Skeletal muscle tissue (tissue), 4 donors: ENCODE results near the gene CMSS1. TPM values are rescaled to one million over a fixed set of nuclear protein-coding genes. Genes with fewer than 3 reads are reported as not detected.
A peak's percentile ranks its signal among the peaks of the same experiment; 100 is the strongest.

Experiments
- H3K27ac ChIP-seq: one replicate; pipeline ENCODE4 v1.7.0; 2013; ENCODE audit warnings: mild to moderate bottlenecking, low read depth, low read length, inconsistent platforms
- H3K27me3 ChIP-seq, 3 donors: one replicate each; pipeline ENCODE4 v1.7.0; 2013; ENCODE audit warnings: low read length in 3 of 3; ENCODE audit not compliant: control insufficient read depth in 3 of 3, insufficient read depth in 3 of 3
- H3K36me3 ChIP-seq, 3 donors: one replicate each; pipeline ENCODE4 v1.7.0; 2013; ENCODE audit warnings: low read length in 3 of 3; ENCODE audit not compliant: control insufficient read depth in 3 of 3, insufficient read depth in 3 of 3
- H3K4me1 ChIP-seq, 3 donors: one replicate each; pipeline ENCODE4 v1.7.0; 2013; ENCODE audit warnings: low read length in 3 of 3, mild to moderate bottlenecking in 3 of 3; ENCODE audit not compliant: control insufficient read depth in 3 of 3, insufficient read depth in 3 of 3
- H3K4me3 ChIP-seq, 3 donors: one replicate each; pipeline ENCODE4 v1.7.0; 2013; ENCODE audit warnings: low read length in 3 of 3
- H3K9ac ChIP-seq, 3 donors: one replicate each; pipeline ENCODE4 v1.7.0; 2013; ENCODE audit warnings: low read length in 3 of 3, mild to moderate bottlenecking in 3 of 3, moderate library complexity in 2 of 3, low read depth in 1 of 3
- H3K9me3 ChIP-seq, 3 donors: one replicate each; pipeline ENCODE4 v1.7.0; 2013; ENCODE audit warnings: low read length in 3 of 3; ENCODE audit not compliant: control insufficient read depth in 3 of 3
- total RNA-seq: library from RNA; depleted of rRNA; stranded (reverse); fragments of >200 nt; gene quantifications from one replicate; pipeline ENCODE4 v1.2.3, GENCODE V29; 2014
- donor health status: Osteomylitis.

The CMSS1 gene
- total RNA-seq, 1 donor from 2014 or later, result 8.4 TPM

DNA sequence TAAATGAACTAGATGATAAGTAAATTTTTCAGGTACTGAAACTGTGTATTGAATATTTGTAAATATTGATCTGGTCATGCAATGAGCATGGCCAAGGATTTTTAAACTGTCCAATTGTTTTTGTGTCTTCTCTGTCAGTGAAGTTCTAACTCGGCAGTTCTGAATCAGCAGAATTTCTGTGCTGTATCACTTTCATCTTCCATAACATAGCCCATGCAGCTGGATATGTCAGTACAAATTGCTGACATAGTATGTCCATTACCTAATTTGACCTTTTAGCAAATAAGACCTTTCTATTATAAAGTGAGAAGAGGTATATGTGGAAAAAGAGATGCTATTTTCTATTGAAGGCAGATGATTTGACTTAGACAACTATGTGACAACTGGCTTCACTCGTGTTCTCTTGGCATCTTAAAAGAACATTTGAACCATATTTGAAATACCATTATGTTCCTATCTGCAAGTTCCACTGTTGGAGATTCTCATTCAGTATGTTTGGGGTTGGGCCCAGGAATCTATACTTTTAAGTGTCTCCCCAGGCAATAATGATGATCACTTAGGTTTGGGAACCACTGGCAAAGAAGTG, 90.4 kb downstream of the CMSS1 start:
- Histone ChIP-seq H3K9me3 (no peaks in the 10 kb centered on the region), H3K27ac (peak overlapping the region; percentile 58), H3K27me3 (no peaks in the 10 kb centered on the region)

DNA sequence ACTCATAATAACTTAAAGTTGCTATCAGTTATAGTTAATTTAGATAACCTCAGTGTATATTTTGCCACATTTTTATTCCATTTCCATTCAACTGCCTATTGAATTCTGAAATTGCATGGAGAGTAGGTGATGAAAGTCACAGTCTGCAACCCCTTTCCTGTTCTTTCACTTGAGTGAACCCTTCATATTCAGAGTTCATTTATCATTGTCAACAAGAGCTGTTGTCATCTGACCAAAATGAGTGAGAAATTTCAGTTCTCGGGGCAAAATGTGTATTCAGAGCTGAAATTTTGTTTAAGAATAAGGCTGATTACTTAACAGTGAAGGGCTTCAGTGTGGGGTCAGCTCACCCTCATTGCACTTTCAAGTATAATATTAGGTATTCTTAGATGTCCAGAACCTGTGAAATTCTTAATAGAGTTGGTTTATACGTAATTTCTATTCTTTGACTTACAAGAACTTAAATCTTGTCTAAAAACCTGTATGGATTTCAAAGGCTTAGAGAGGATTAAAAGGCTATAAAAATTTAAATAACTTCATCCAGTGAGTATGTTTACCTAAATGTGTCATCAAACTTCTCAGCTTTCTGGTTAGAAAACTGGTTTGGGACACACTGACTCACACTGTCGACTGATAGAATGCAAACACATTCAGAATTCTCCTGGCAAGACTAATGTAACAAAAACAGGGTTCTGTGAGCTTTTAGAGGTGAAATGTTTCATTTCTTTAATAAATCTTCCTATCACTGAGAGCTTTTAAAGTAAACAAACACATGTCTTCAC, 92.2 kb downstream of the CMSS1 start:
- H3K9ac ChIP-seq, result no peak overlapping the region
- peaks cover 11 to 13% (median 12%) of the 10 kb centered on the region in 3 donors for H3K4me1 ChIP-seq
- no peaks in the 10 kb centered on the region for H3K27me3 ChIP-seq
- H3K9me3 ChIP-seq, result no peaks in the 10 kb centered on the region
- H3K4me3 ChIP-seq, result no peak overlapping the region
- peaks cover 0 to 5% (median 3%) of the 10 kb centered on the region in 3 donors for H3K36me3 ChIP-seq
- H3K27ac ChIP-seq, result no peak overlapping the region

More for the DNA sequence above, 90.4 kb downstream of the CMSS1 start:
- peaks cover 0 to 8% (median 3%) of the 10 kb centered on the region in 3 donors for H3K36me3 ChIP-seq
- peaks cover 11 to 13% (median 12%) of the 10 kb centered on the region in 3 donors for H3K4me1 ChIP-seq
- no peak overlapping the region for H3K9ac ChIP-seq
- no peak overlapping the region for H3K4me3 ChIP-seq

DNA sequence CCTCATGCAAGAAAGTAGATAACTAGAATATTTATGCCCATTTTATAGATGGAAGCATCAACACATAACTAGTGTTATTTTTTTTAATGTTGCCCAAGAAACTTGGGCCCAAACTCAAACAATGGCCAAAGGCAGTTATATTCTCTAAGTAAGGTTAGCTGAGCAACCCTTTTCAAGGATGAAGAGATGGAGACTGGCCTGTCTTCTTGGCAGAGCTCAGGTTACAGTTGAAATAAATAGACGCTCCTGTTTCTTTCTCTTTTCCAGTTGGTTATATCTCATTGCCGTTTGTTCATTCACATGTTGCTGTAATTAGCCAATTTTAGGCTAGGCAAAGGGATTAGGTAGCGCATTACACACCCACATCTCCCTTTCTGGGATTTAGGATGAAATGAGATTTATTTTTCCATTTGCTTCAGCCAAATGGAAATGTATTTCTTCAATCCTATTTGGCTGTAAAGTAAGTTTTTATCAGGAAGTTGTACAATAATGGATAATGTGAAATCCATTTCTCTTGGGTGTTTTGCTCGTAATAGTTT, 93.2 kb downstream of the CMSS1 start:
- Histone ChIP-seq H3K9ac (no peak overlapping the region), H3K4me1 (peaks cover 11 to 13% (median 12%) of the 10 kb centered on the region in 3 donors), H3K36me3 (peaks cover 0 to under 1% (median 0%) of the 10 kb centered on the region in 3 donors), H3K27me3 (no peaks in the 10 kb centered on the region), H3K27ac (no peak overlapping the region), H3K4me3 (no peak overlapping the region), H3K9me3 (no peaks in the 10 kb centered on the region)

DNA sequence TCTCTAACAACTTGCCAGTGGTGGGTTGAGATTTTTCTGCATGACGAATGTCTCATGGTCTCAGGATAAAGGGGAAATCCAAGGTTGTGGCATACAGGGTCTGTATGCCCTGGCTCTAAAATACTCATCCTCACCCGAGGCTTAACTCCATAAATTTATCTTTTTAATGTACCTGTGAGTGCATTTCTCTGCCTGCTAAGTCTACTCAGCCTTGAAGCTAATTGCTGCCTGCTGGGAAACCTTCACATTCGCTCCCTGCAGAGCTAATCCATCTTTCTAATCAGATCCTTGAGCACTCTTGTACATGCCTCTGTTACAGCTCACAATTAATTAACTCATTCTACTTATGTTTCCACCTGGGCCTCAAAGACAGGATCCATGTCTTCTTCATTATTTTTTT, 93.8 kb downstream of the CMSS1 start:
- Histone ChIP-seq H3K27ac (no peak overlapping the region), H3K4me3 (no peak overlapping the region), H3K27me3 (no peaks in the 10 kb centered on the region), H3K9ac (no peak overlapping the region), H3K4me1 (peaks cover 11 to 13% (median 12%) of the 10 kb centered on the region in 3 donors), H3K36me3 (peaks cover 0 to 4% (median under 1%) of the 10 kb centered on the region in 3 donors), H3K9me3 (no peaks in the 10 kb centered on the region)

DNA sequence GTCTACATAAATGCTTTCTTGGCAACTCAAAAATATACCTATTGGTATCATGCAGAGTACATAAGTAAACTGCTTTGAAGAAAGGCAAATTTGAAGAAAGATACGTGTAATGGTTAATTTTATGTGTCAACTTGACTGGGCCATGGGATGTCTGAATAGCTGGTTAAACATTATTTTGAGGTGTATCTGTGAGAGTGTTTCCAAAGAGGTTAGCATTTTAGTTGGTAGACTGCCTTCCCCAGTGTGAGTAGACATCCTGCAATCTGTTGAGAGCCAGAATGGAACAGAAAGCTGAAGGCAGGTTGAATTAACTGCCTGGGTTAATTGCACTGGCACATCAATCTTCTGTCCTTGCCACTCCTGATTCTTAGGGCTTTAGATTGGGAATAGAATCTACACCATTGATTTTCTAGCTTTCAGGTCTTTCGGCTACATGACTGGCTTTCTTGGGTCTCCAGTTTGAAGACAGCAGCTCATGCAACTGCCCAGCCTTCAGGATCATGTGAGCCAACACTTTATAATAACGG, 98.3 kb downstream of the CMSS1 start:
- H3K4me1 ChIP-seq, result peaks cover 8 to 14% (median 9%) of the 10 kb centered on the region in 3 donors
- H3K27ac ChIP-seq, result no peak overlapping the region
- H3K9me3 ChIP-seq, result no peaks in the 10 kb centered on the region
- peaks cover 0 to 7% (median 3%) of the 10 kb centered on the region in 3 donors for H3K36me3 ChIP-seq
- H3K4me3 ChIP-seq, result no peak overlapping the region
- H3K27me3 ChIP-seq, result no peaks in the 10 kb centered on the region
- H3K9ac ChIP-seq, result no peak overlapping the region

DNA sequence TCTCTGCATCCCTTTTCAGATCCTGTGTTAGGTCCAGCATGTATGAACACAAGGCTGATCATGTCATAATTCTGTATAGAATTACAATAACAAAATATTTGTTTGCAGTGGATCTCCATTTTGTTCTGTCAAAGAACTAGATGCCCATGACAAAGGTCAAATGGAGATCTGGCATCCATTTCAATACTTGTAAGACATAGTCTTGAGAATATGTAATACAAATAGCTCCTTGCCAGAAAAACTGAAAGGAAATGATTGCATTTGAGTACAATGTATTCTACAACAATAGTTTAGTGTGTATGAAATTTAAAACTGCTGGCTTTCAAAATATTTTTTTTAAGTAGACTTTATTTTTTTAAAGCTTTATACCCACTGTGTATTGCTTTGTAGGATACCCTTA, 101.1 kb downstream of the CMSS1 start:
- Histone ChIP-seq H3K9ac (no peak overlapping the region), H3K4me1 (peaks cover 14 to 19% (median 18%) of the 10 kb centered on the region in 3 donors), H3K4me3 (no peak overlapping the region), H3K9me3 (no peaks in the 10 kb centered on the region), H3K36me3 (peaks cover 3 to 11% (median 6%) of the 10 kb centered on the region in 3 donors), H3K27me3 (no peaks in the 10 kb centered on the region), H3K27ac (no peak overlapping the region)

DNA sequence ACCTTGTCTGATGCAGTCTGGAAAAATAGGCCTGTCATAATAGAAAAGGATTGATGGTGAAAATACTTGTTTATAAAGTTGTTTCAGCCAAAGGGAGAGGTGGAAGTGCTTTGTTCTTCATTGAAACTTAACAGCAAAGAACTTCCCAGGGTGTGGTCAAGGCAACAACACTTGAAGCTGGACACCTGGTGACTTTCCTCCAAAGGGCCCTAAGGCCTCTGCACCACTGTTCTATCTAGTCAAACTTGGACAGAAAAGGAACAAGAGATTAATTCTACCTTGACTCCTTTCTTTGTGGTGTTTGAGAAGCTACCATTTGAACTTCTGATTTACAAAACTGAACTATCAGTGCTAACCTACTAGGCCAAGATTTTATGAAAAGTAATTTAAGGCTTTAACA, 102.0 kb downstream of the CMSS1 start:
- H3K27ac ChIP-seq, result peak overlapping the region; percentile 17
- no peaks in the 10 kb centered on the region for H3K9me3 ChIP-seq
- no peak overlapping the region for H3K9ac ChIP-seq
- H3K36me3 ChIP-seq, result peaks cover 9 to 11% (median 9%) of the 10 kb centered on the region in 3 donors
- no peaks in the 10 kb centered on the region for H3K27me3 ChIP-seq
- H3K4me3 ChIP-seq, result no peak overlapping the region
- H3K4me1 ChIP-seq, result peaks cover 14 to 19% (median 18%) of the 10 kb centered on the region in 3 donors

DNA sequence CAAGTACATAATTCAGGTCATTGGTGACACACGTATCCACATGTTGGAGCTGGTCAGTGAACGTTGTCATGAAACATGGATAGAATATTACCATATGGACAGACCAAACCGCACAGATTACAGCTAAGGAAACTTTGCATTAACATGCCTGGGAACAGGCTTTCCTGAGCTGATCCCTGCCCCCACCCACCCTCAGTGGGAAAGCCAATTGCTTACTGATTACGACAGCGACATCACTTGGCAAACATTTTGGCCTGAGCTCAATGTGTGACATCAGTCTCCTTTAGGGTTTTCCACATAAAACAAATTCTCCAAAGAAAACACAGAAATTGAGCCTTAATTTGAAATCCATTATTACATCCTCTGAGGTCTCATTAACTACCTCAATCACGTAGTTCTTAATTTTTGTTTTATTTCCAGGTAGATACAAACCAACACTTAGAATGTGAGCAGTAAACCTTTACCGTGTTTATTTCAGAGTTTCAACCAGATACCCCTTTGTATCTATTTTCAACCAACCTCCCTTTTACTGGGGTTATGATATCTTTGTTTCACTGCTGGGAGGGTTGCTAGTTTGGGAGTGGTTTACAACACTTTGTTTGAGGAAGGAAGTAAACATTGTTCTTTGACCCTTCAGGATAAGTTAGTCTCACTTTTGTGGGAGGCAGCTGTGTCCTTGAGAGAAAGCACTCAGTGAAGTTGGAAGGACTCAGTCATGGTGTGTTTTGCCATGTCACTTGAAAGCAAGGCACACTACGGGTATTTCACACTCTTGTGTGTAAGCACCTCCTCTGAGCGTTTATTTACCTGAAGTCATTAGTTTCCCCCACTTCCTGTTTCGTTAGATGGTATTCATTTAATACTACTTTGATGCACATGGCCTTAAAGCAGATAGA, 103.1 kb downstream of the CMSS1 start:
- Histone ChIP-seq H3K9me3 (no peaks in the 10 kb centered on the region), H3K4me1 (peaks cover 20 to 23% (median 22%) of the 10 kb centered on the region in 3 donors), H3K27me3 (no peaks in the 10 kb centered on the region)

DNA sequence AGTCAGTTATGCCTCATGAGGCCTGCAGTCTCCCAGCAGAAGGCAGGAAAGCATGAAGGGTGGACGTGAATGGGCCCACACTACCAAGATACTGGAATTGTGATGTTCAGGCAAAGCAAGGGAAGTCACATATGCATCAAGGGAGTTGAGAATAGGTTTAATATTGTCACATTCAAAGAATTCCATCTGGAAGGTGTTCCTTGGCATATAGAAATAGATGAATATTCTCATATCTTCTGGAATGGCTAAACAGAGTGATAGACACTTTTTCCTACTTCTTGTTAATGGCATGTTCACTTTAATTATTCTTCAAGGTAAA, 103.7 kb downstream of the CMSS1 start:
- Histone ChIP-seq H3K9me3 (no peaks in the 10 kb centered on the region), H3K9ac (no peak overlapping the region), H3K36me3 (peaks cover 9 to 18% (median 11%) of the 10 kb centered on the region in 3 donors), H3K27ac (peak overlapping the region; percentile 75), H3K4me1 (peaks cover 20 to 26% (median 22%) of the 10 kb centered on the region in 3 donors), H3K27me3 (no peaks in the 10 kb centered on the region), H3K4me3 (peak overlapping the region in 1 of 3 donors; percentile 14)

More for the DNA sequence above, 103.1 kb downstream of the CMSS1 start:
- Histone ChIP-seq H3K9ac (no peak overlapping the region), H3K36me3 (peaks cover 9 to 18% (median 14%) of the 10 kb centered on the region in 3 donors), H3K27ac (peak overlapping the region; percentile 75), H3K4me3 (peak overlapping the region in 1 of 3 donors; percentile 14)
